HCT116 (cell line): ENCODE data around the gene ST3GAL5. TPM values are rescaled to one million over a fixed set of nuclear protein-coding genes. Genes with fewer than 3 reads are reported as not detected.

Experiments
- ATAC-seq: fragments of 200-7000 bp; cut with Tn5 transposase; 2 replicates; pipeline ENCODE4 v1.9.1; 2020; ENCODE audit warnings: mild to moderate bottlenecking, moderate library complexity
- BruUV-seq: library from RNA; stranded (reverse); fragments of 400-500 nt; replicated peaks from 2 replicates; lab custom pipeline; 2021; lab: Mats Ljungman, UMichigan
- CTCF ChIA-PET: fragments of 300-600 bp; sonication (Branson Sonifier 250); formaldehyde crosslinking; loops from one replicate; lab custom pipeline; 2021; ENCODE audit warnings: antibody characterized with exemption; lab: Charles Lee
- POLR2A ChIA-PET: fragments of 300-600, 350-600 bp; sonication (Branson Sonifier 250); formaldehyde crosslinking; loops from one replicate; lab custom pipeline; 2021; ENCODE audit warnings: antibody characterized with exemption; lab: Charles Lee
- RAD21 ChIA-PET, 2 experiments: fragments of 300-600 bp; sonication (Branson Sonifier 250); formaldehyde crosslinking; loops; one replicate each; lab custom pipeline; 2023; ENCODE audit warnings: low total read pairs in 2 of 2; ENCODE audit not compliant: uncharacterized antibody in 2 of 2, unreplicated experiment in 2 of 2, low non-redundant PET in 1 of 2; lab: Charles Lee
- DNase-seq: peaks from one replicate; pipeline ENCODE4 v3.0.0-alpha.2; 2010; ENCODE audit warnings: low read depth, low spot score
- H2AFZ ChIP-seq: fragments of 200-600 bp; shearing (Covaris generic), sonication (generic); 2 replicates; pipeline ENCODE4 v1.6.1; 2017; ENCODE audit warnings: low read depth, mixed run types, mixed read lengths, antibody characterized with exemption, low read length; ENCODE audit not compliant: poor library complexity, severe bottlenecking
- H3K27ac ChIP-seq: 2 replicates; pipeline ENCODE4 v1.5.1; 2012; ENCODE audit warnings: low read depth, low read length
- H3K27me3 ChIP-seq: fragments of 200-600 bp; sonication (generic); 2 replicates; pipeline ENCODE4 v1.6.1; 2016; ENCODE audit warnings: mixed run types, low read length, mixed read lengths; ENCODE audit not compliant: insufficient read depth
- H3K36me3 ChIP-seq, 2 experiments: fragments of 200-500 bp in 1 of 2; fragments of 200-600 bp in 1 of 2; sonication (Bioruptor generic) in 1 of 2; sonication (generic) in 1 of 2; 2 replicates each; pipeline versions ENCODE4 v1.5.1 to v1.6.1; 2014 to 2016; ENCODE audit warnings: low read length in 2 of 2, inconsistent platforms in 1 of 2, mixed read lengths in 1 of 2, mixed run types in 1 of 2; ENCODE audit not compliant: insufficient read depth in 2 of 2, control insufficient read depth in 1 of 2
- H3K4me1 ChIP-seq, 2 experiments: fragments of 200-600 bp in 1 of 2; sonication (generic) in 1 of 2; 2 replicates each; pipeline versions ENCODE4 v1.5.1 to v1.6.1; 2012 to 2017; ENCODE audit warnings: low read length in 2 of 2, inconsistent platforms in 1 of 2, mild to moderate bottlenecking in 1 of 2, mixed read lengths in 1 of 2, mixed run types in 1 of 2, moderate library complexity in 1 of 2; ENCODE audit not compliant: insufficient read depth in 2 of 2, control insufficient read depth in 1 of 2
- H3K4me2 ChIP-seq: fragments of 200-600 bp; sonication (generic); 2 replicates; pipeline ENCODE4 v1.6.1; 2017; ENCODE audit warnings: mixed run types, low read length, mixed read lengths
- H3K4me3 ChIP-seq, 2 experiments: fragments of 200-600 bp in 1 of 2; sonication (generic) in 1 of 2; replicated peaks in 1 of 2; 2 replicates each; pipeline ENCODE4 v1.5.1; 2011 to 2016; ENCODE audit warnings: low read length in 2 of 2, control low read depth in 1 of 2, low read depth in 1 of 2, mild to moderate bottlenecking in 1 of 2, mixed read lengths in 1 of 2, mixed run types in 1 of 2
- H3K79me2 ChIP-seq: fragments of 200-600 bp; sonication (generic); 2 replicates; pipeline ENCODE4 v1.6.1; 2017; ENCODE audit warnings: mild to moderate bottlenecking, mixed run types, low read length, moderate library complexity, mixed read lengths; ENCODE audit not compliant: insufficient read depth
- H3K9ac ChIP-seq: fragments of 200-600 bp; sonication (generic); 2 replicates; pipeline ENCODE4 v1.6.1; 2016; ENCODE audit warnings: low read length, mixed read lengths
- H3K9me2 ChIP-seq: fragments of 200-600 bp; sonication (generic), shearing (Covaris generic); 2 replicates; pipeline ENCODE4 v1.6.1; 2017; ENCODE audit warnings: mixed run types, mild to moderate bottlenecking, moderate library complexity; ENCODE audit not compliant: insufficient read depth
- H3K9me3 ChIP-seq, 2 experiments: fragments of 200-500 bp in 1 of 2; fragments of 200-600 bp in 1 of 2; sonication (Bioruptor generic) in 1 of 2; sonication (generic) in 1 of 2; 2 replicates each; pipeline ENCODE4 v1.6.1; 2014 to 2017; ENCODE audit warnings: low read length in 2 of 2, mixed read lengths in 2 of 2, inconsistent platforms in 1 of 2, low read depth in 1 of 2, mild to moderate bottlenecking in 1 of 2, mixed run types in 1 of 2, moderate library complexity in 1 of 2; ENCODE audit not compliant: control insufficient read depth in 1 of 2, insufficient read depth in 1 of 2
- H4K20me1 ChIP-seq: fragments of 200-600 bp; sonication (generic), shearing (Covaris generic); 2 replicates; pipeline ENCODE4 v1.6.1; 2017; ENCODE audit warnings: mixed run types, mild to moderate bottlenecking, moderate library complexity; ENCODE audit not compliant: insufficient read depth
- ELF1 ChIP-seq: IDR thresholded peaks from 2 replicates; pipeline ENCODE4 v1.6.1; 2012; ENCODE audit warnings: low read depth, borderline replicate concordance
- JUND ChIP-seq: IDR thresholded peaks from 2 replicates; pipeline ENCODE4 v1.6.1; 2012
- MAX ChIP-seq: IDR thresholded peaks from 2 replicates; pipeline ENCODE4 v1.6.1; 2012
- RAD21 ChIP-seq: IDR thresholded peaks from 2 replicates; pipeline ENCODE4 v1.6.1; 2012; ENCODE audit warnings: low read depth, mild to moderate bottlenecking
- SIN3A ChIP-seq: IDR thresholded peaks from 2 replicates; pipeline ENCODE4 v1.6.1; 2012; ENCODE audit warnings: low read depth
- SP1 ChIP-seq: IDR thresholded peaks from 2 replicates; pipeline ENCODE4 v1.6.1; 2012; ENCODE audit warnings: low read depth
- YY1 ChIP-seq: IDR thresholded peaks from 2 replicates; pipeline ENCODE4 v1.6.1; 2011; ENCODE audit warnings: low read length, low read depth, moderate library complexity, mild to moderate bottlenecking; ENCODE audit not compliant: insufficient replicate concordance; ENCODE audit errors: extremely low read depth
- ZFX ChIP-seq: fragments of 450-650 bp; IDR thresholded peaks from 2 replicates; pipeline ENCODE4 v1.6.1; 2017
- ZNF274 ChIP-seq: fragments of 200-500 bp; sonication (Bioruptor generic); IDR thresholded peaks from 2 replicates; pipeline ENCODE4 v1.6.1; 2014; ENCODE audit warnings: mild to moderate bottlenecking, low read depth, low read length, inconsistent platforms
- intact Hi-C: fragments of 100-400 bp; cut with micrococcal nuclease; formaldehyde crosslinking; loops from 2 replicates; pipeline ENCODE4 v1.10.0; 2022
- total RNA-seq: library from RNA; stranded (reverse); gene quantifications from one replicate; pipeline ENCODE4 v1.2.1, GENCODE V29; 2021; ENCODE audit not compliant: unreplicated experiment
- TF ChIP-seq, protein P1 (sequence below), 3 experiments: fragments of 200-600 bp in 1 of 3; sonication (generic) in 1 of 3; IDR thresholded peaks in 2 of 3; conservative IDR thresholded peaks in 1 of 3; 2 replicates each; pipeline ENCODE4 v1.5.1; 2012 to 2017; ENCODE audit warnings: low read depth in 2 of 3, low read length in 2 of 3, antibody characterized with exemption in 1 of 3, borderline replicate concordance in 1 of 3, control low read depth in 1 of 3, mild to moderate bottlenecking in 1 of 3, mixed read lengths in 1 of 3, mixed run types in 1 of 3, moderate library complexity in 1 of 3; ENCODE audit not compliant: insufficient read depth in 1 of 3

The ST3GAL5 gene
- total RNA-seq, 1 experiment from 2014 or later, result 14.8 TPM

GRCh38 chr2:85787981-85788340, 100.8 kb downstream of the ST3GAL5 start:
- H3K79me2 ChIP-seq, result no peaks in the 10 kb centered on the region
- H3K9ac ChIP-seq, result no peak overlapping the region
- no peaks in the 10 kb centered on the region for H4K20me1 ChIP-seq
- intact Hi-C loops, result no loop called here
- peaks cover 6 to 7% of the 10 kb centered on the region in 2 experiments for H3K4me1 ChIP-seq
- no peaks in the 10 kb centered on the region for H3K9me3 ChIP-seq
- TF ChIP-seq YY1 (no peak), ZNF274 (no peak), SP1 (no peak), RAD21 (no peak), SIN3A (no peak)
- TF ChIP-seq, protein P1, sequence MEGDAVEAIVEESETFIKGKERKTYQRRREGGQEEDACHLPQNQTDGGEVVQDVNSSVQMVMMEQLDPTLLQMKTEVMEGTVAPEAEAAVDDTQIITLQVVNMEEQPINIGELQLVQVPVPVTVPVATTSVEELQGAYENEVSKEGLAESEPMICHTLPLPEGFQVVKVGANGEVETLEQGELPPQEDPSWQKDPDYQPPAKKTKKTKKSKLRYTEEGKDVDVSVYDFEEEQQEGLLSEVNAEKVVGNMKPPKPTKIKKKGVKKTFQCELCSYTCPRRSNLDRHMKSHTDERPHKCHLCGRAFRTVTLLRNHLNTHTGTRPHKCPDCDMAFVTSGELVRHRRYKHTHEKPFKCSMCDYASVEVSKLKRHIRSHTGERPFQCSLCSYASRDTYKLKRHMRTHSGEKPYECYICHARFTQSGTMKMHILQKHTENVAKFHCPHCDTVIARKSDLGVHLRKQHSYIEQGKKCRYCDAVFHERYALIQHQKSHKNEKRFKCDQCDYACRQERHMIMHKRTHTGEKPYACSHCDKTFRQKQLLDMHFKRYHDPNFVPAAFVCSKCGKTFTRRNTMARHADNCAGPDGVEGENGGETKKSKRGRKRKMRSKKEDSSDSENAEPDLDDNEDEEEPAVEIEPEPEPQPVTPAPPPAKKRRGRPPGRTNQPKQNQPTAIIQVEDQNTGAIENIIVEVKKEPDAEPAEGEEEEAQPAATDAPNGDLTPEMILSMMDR (IDR thresholded peaks at IDR 0.05 in 2 of 3, conservative IDR thresholded peaks at IDR 0.05 in 1 of 3; ENCODE audit: borderline replicate concordance in 1 of 3, insufficient read depth in 1 of 3, low read depth in 2 of 3, low read length in 2 of 3), result no peak
- TF ChIP-seq, all 23 proteins: peak for 0
- Histone ChIP-seq H3K27me3 (peaks cover 4% of the 10 kb centered on the region; the same call in 1 of the 2 replicates), H3K4me2 (no peak overlapping the region), H3K27ac (no peak overlapping the region), H3K9me2 (no peaks in the 10 kb centered on the region), H3K4me3 (no peak overlapping the region), H2AFZ (no peak overlapping the region), H3K36me3 (no peaks in the 10 kb centered on the region)
- DNase-seq, result no peak
- ATAC-seq, result no peak
- CTCF ChIA-PET, result no interaction called here
- RAD21 ChIA-PET, result no interaction called here
- no TSS peak for BruUV-seq
- POLR2A ChIA-PET, result no interaction called here

- intact Hi-C loops, result no loop called here
- Histone ChIP-seq H3K27me3 (peaks cover 4% of the 10 kb centered on the region; the same call in 1 of the 2 replicates), H3K9me2 (no peaks in the 10 kb centered on the region), H3K27ac (no peak overlapping the region), H3K9ac (no peak overlapping the region), H3K4me1 (peaks cover under 1 to 2% of the 10 kb centered on the region in 2 experiments; a peak in 3 of 4 replicates), H2AFZ (no peak overlapping the region), H3K9me3 (no peaks in the 10 kb centered on the region), H3K4me2 (no peak overlapping the region), H4K20me1 (no peaks in the 10 kb centered on the region), H3K36me3 (no peaks in the 10 kb centered on the region), H3K4me3 (no peak overlapping the region), H3K79me2 (no peaks in the 10 kb centered on the region)
- DNase-seq (no peak), ATAC-seq (no peak)
- TF ChIP-seq ELF1 (no peak), SIN3A (no peak), ZNF274 (no peak), ZFX (no peak), SP1 (no peak), JUND (no peak), MAX (no peak)
- TF ChIP-seq, protein P1 (IDR thresholded peaks at IDR 0.05 in 2 of 3, conservative IDR thresholded peaks at IDR 0.05 in 1 of 3; ENCODE audit: borderline replicate concordance in 1 of 3, insufficient read depth in 1 of 3, low read depth in 2 of 3, low read length in 2 of 3), result no peak
- RAD21 ChIA-PET, result no interaction called here
- POLR2A ChIA-PET, result no interaction called here
- CTCF ChIA-PET, result no interaction called here
- no TSS peak for BruUV-seq
These were observed 101.4 kb downstream of the ST3GAL5 start for GRCh38 chr2:85787282-85787980.
